Effector CD4-positive, alpha-beta T cell (primary cell): Measurements from ENCODE around the gene ZNF524.
"Not testable (repeated sequence)": the region's sequence is repeated elsewhere in the genome, so short reads cannot be mapped to it uniquely, and the experiment has no call there.

Experiments
- DNase-seq: peaks from one replicate; pipeline ENCODE4 v3.0.0-alpha.2; 2020
- total RNA-seq: gene quantifications from one replicate; lab custom pipeline; 2026; lab: John Stamatoyannopoulos, UW

The ZNF524 gene
- total RNA-seq, result 16.7 reads per million, percentile 43 among the genes with 10 or more reads in this experiment

GRCh38 chr19:55599842-55600661 is at the start of gene ZNF524:
Gene ZNF524 (plus strand): TSS chr19:55600288. CDS start chr19:55602113, 1,825 bp downstream.
- peak; percentile 77 for DNase-seq

GRCh38 chr19:55550321-55550650 is 49.8 kb upstream of the ZNF524 start:
- DNase-seq, result no peak

- no peak for DNase-seq
Observed at GRCh38 chr19:55552206-55552605, 47.9 kb upstream of the ZNF524 start.

- no peak for DNase-seq
Observed at GRCh38 chr19:55552620-55553019, 47.5 kb upstream of the ZNF524 start.

- DNase-seq, result no peak
Observed at GRCh38 chr19:55553217-55554182, 46.6 kb upstream of the ZNF524 start.

- DNase-seq, result no peak
Observed at GRCh38 chr19:55554302-55554701, 45.8 kb upstream of the ZNF524 start.

GRCh38 chr19:55554741-55555152 is 45.3 kb upstream of the ZNF524 start:
- DNase-seq, result no peak

- no peak for DNase-seq
Observed at GRCh38 chr19:55559684-55560083, 40.4 kb upstream of the ZNF524 start.

GRCh38 chr19:55563261-55563690 is 36.8 kb upstream of the ZNF524 start:
- no peak for DNase-seq

- DNase-seq, result no peak
Observed at GRCh38 chr19:55566823-55567222, 33.3 kb upstream of the ZNF524 start.

- DNase-seq, result no peak
Observed at GRCh38 chr19:55567708-55568328, 32.3 kb upstream of the ZNF524 start.

GRCh38 chr19:55569477-55569876 is 30.6 kb upstream of the ZNF524 start:
- not testable (repeated sequence) for DNase-seq

- DNase-seq, result not testable (repeated sequence)
Observed at GRCh38 chr19:55573929-55574328, 26.2 kb upstream of the ZNF524 start.

- DNase-seq, result no peak
Observed at GRCh38 chr19:55576746-55577145, 23.3 kb upstream of the ZNF524 start.

- DNase-seq, result no peak
Observed at GRCh38 chr19:55578031-55578760, 21.9 kb upstream of the ZNF524 start.

GRCh38 chr19:55578761-55579747 is 21.0 kb upstream of the ZNF524 start:
- DNase-seq, result no peak

GRCh38 chr19:55579766-55580621 is 20.1 kb upstream of the ZNF524 start:
- no peak for DNase-seq

GRCh38 chr19:55580628-55581144 is 19.4 kb upstream of the ZNF524 start, which contains the start of gene ZNF579:
Gene ZNF579 (minus strand): TSS chr19:55580848. CDS start chr19:55579639, 1,209 bp downstream.
- DNase-seq, result peak; percentile 59

GRCh38 chr19:55581145-55581822 is 18.8 kb upstream of the ZNF524 start:
- DNase-seq, result no peak
